ENCODE measurements around the gene SPIRE1.

The SPIRE1 gene

GRCh38 chr18:12443551-12443950 is 214.4 kb downstream of the SPIRE1 start:
- no peak for DNase-seq (ENCODE audit: low spot score)

GRCh38 chr18:12442946-12443345 is 215.0 kb downstream of the SPIRE1 start:
- no peak for DNase-seq (ENCODE audit: low spot score)

GRCh38 chr18:12441475-12442034 is 216.4 kb downstream of the SPIRE1 start:
- no peak for DNase-seq (ENCODE audit: low spot score)

- DNase-seq (ENCODE audit: low spot score), result no peak
These were observed 219.7 kb downstream of the SPIRE1 start for GRCh38 chr18:12438257-12438656.

- no peak for DNase-seq (ENCODE audit: low spot score)
These were observed 222.0 kb downstream of the SPIRE1 start for GRCh38 chr18:12435867-12436266.

GRCh38 chr18:12434541-12434929 is 223.4 kb downstream of the SPIRE1 start:
- DNase-seq (ENCODE audit: low spot score), result no peak

GRCh38 chr18:12433829-12434540 is 223.9 kb downstream of the SPIRE1 start:
- DNase-seq (ENCODE audit: low spot score), result no peak

GRCh38 chr18:12432881-12433280 is 225.0 kb downstream of the SPIRE1 start:
- DNase-seq (ENCODE audit: low spot score), result no peak

- DNase-seq (ENCODE audit: low spot score), result no peak
These were observed 225.7 kb downstream of the SPIRE1 start for GRCh38 chr18:12432196-12432595.

- DNase-seq (ENCODE audit: low spot score), result no peak
These were observed 226.3 kb downstream of the SPIRE1 start for GRCh38 chr18:12431561-12431960.

GRCh38 chr18:12430137-12430990 is 227.5 kb downstream of the SPIRE1 start:
- DNase-seq (ENCODE audit: low spot score), result no peak

GRCh38 chr18:12429556-12429955 is 228.4 kb downstream of the SPIRE1 start:
- DNase-seq (ENCODE audit: low spot score), result no peak

- DNase-seq (ENCODE audit: low spot score), result no peak
These were observed 229.0 kb downstream of the SPIRE1 start for GRCh38 chr18:12428923-12429322.

GRCh38 chr18:12426924-12427323 is 231.0 kb downstream of the SPIRE1 start:
- DNase-seq (ENCODE audit: low spot score), result no peak

GRCh38 chr18:12424252-12424651 is 233.7 kb downstream of the SPIRE1 start:
- DNase-seq (ENCODE audit: low spot score), result no peak

- DNase-seq (ENCODE audit: low spot score), result no peak
These were observed 234.1 kb downstream of the SPIRE1 start for GRCh38 chr18:12423820-12424219.

- DNase-seq (ENCODE audit: low spot score), result no peak
These were observed 234.5 kb downstream of the SPIRE1 start for GRCh38 chr18:12423393-12423792.

GRCh38 chr18:12422936-12423335 is 235.0 kb downstream of the SPIRE1 start:
- no peak for DNase-seq (ENCODE audit: low spot score)

GRCh38 chr18:12421732-12422131 is 236.2 kb downstream of the SPIRE1 start:
- DNase-seq (ENCODE audit: low spot score), result no peak

GRCh38 chr18:12420821-12421421 is 237.0 kb downstream of the SPIRE1 start:
- DNase-seq (ENCODE audit: low spot score), result no peak

- no peak for DNase-seq (ENCODE audit: low spot score)
These were observed 240.2 kb downstream of the SPIRE1 start for GRCh38 chr18:12417687-12418086.

GRCh38 chr18:12416098-12416729 is 241.7 kb downstream of the SPIRE1 start:
- DNase-seq (ENCODE audit: low spot score), result no peak

Measured in COLO829 (cell line).